NCI-H82 (cell line): Measurements from ENCODE around the gene TRIM69.
"Not testable (repeated sequence)": the region's sequence is repeated elsewhere in the genome, so short reads cannot be mapped to it uniquely, and the experiment has no call there.

ENCODE experiments used
- DNase-seq: peaks from one replicate; lab custom pipeline; 2025; lab: John Stamatoyannopoulos, UW

The TRIM69 gene

GRCh38 chr15:44739222-44739847 is 3.0 kb downstream of the TRIM69 start:
- DNase-seq, result not testable (repeated sequence)

- not testable (repeated sequence) for DNase-seq
Measured at GRCh38 chr15:44743454-44743853, 7.1 kb downstream of the TRIM69 start.

- DNase-seq, result no peak
Measured at GRCh38 chr15:44753345-44753744, 17.0 kb downstream of the TRIM69 start.

- DNase-seq, result peak; percentile 4
Measured at GRCh38 chr15:44763187-44763586, 26.9 kb downstream of the TRIM69 start.

- no peak for DNase-seq
Measured at GRCh38 chr15:44763848-44764247, 27.5 kb downstream of the TRIM69 start.

GRCh38 chr15:44765036-44765435 is 28.7 kb downstream of the TRIM69 start:
- DNase-seq, result no peak

- DNase-seq, result no peak
Measured at GRCh38 chr15:44769521-44769920, 33.2 kb downstream of the TRIM69 start.

GRCh38 chr15:44770715-44771114 is 34.4 kb downstream of the TRIM69 start:
- DNase-seq, result not testable (repeated sequence)

- peak; percentile 45 for DNase-seq
Measured at GRCh38 chr15:44775953-44776352, 39.6 kb downstream of the TRIM69 start.

GRCh38 chr15:44779761-44780160 is 43.4 kb downstream of the TRIM69 start:
- no peak for DNase-seq

GRCh38 chr15:44780608-44781007 is 44.3 kb downstream of the TRIM69 start:
- no peak for DNase-seq

GRCh38 chr15:44781128-44781810 is 44.9 kb downstream of the TRIM69 start:
- DNase-seq, result no peak

- peak; percentile 74 for DNase-seq
Measured at GRCh38 chr15:44782516-44782915, 46.2 kb downstream of the TRIM69 start.

GRCh38 chr15:44784918-44785274 is 48.6 kb downstream of the TRIM69 start:
- not testable (repeated sequence) for DNase-seq

GRCh38 chr15:44788748-44789147 is 52.4 kb downstream of the TRIM69 start:
- DNase-seq, result no peak

GRCh38 chr15:44790215-44790614 is 53.9 kb downstream of the TRIM69 start:
- DNase-seq, result no peak

GRCh38 chr15:44790656-44791055 is 54.3 kb downstream of the TRIM69 start:
- DNase-seq, result no peak

- DNase-seq, result no peak
Measured at GRCh38 chr15:44792715-44793114, 56.4 kb downstream of the TRIM69 start.

- DNase-seq, result no peak
Measured at GRCh38 chr15:44794072-44794471, 57.7 kb downstream of the TRIM69 start.

GRCh38 chr15:44796508-44796907 is 60.2 kb downstream of the TRIM69 start:
- DNase-seq, result no peak

GRCh38 chr15:44798826-44799225 is 62.5 kb downstream of the TRIM69 start:
- DNase-seq, result peak; percentile 81

- DNase-seq, result no peak
Measured at GRCh38 chr15:44801364-44801763, 65.0 kb downstream of the TRIM69 start.

GRCh38 chr15:44801797-44802196 is 65.5 kb downstream of the TRIM69 start:
- DNase-seq, result no peak

GRCh38 chr15:44802336-44802735 is 66.0 kb downstream of the TRIM69 start:
- DNase-seq, result no peak
